AG09309 (cell line): Measurements from ENCODE around the gene NIN.
"Not testable (repeated sequence)": the region's sequence is repeated elsewhere in the genome, so short reads cannot be mapped to it uniquely, and the experiment has no call there.

ENCODE experiments used
- DNase-seq: peaks from one replicate; pipeline ENCODE4 v3.0.0-alpha.2; 2010; ENCODE audit warnings: low read depth
- H3K4me3 ChIP-seq: 2 replicates; pipeline ENCODE4 v1.5.1; 2011; ENCODE audit warnings: mild to moderate bottlenecking, low read depth, low read length, moderate library complexity; ENCODE audit not compliant: control insufficient read depth
- CTCF ChIP-seq: IDR thresholded peaks from 2 replicates; pipeline ENCODE4 v1.5.1; 2011; ENCODE audit warnings: mild to moderate bottlenecking, low read depth, low read length, inconsistent platforms; ENCODE audit not compliant: insufficient read depth, control insufficient read depth; ENCODE audit errors: missing control alignments

The NIN gene

DNA sequence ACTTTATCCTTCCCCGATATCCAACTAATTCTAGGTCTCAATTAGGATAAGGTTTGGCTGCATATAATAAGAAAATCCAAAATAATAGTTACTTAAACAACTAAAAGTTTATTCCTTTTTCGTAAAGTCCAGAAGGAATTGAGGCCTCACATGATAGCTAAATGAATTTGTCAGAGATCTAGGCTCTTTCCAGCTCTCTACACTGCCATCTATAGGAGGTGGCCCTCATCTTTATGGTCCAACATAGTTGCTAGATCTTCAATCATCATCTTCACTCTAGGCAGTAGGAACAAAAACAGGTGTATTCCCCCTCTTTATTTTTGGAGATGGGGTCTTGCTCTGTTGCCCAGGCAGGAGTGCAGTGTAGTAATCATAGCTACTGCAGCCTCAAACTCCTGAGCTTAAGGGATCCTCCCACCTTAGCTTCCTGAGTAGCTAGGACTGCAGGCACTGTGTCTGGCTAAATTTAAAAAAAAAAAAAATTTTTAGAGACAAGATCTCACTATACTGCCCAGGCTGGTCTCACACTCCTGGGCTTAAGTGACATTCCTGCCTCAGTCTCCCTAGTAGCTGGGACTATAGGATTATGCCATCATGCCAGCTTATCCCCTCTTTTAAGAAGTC is 116.4 kb downstream of the NIN start:
- H3K4me3 ChIP-seq: no peak overlapping the region
- peak; percentile 61 for TF ChIP-seq CTCF
- no peak for DNase-seq

DNA sequence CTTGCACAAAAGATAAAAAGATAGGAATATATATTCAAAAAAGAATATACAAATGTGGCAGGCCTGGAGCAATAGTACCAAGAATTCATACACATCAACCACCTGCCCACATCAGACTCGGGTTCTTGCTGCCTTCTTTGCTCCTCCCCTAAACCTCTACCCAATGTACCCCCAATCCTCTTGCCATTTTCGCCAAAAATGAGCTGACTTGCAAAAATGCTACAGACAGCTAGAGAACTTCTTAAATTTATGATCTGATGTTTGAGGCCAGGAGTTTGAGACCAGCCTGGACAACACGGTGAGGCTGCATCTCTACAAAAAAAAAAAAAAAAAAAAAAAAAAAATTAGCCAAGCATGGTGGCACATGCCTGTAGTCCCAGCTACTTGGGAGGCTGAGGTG is 119.9 kb downstream of the NIN start:
- TF ChIP-seq CTCF: no peak
- H3K4me3 ChIP-seq: no peak overlapping the region
- no peak for DNase-seq

DNA sequence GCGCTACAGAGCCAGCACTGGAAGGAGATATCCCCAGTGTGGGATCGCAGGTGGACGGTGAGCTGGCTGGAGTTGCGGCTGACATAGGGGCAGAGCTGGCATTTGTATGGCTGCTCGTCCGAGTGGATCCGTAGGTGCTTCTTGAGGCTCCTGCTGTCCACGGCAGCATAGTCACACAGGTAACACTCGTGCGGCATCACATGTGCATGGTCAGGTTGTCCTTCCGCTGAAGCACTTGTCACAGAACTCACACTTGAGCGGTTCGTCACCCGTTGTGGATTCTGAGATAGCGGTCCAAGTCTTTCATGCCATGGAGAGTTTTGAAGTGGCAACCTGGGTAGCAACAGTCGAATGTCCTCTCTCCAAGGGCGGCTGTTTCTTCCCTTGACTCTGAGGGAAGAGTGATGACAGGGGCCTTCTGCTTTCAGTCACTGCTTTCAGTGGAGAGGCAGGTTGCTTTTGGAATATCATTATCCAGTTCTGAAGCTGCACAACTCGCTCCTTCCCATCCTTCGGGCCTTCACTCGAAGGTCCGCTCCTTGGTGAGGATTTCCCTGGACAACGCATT is 125.9 kb downstream of the NIN start:
- no peak for DNase-seq
- no peak overlapping the region for H3K4me3 ChIP-seq
- no peak for TF ChIP-seq CTCF

- DNase-seq: no peak
- H3K4me3 ChIP-seq: no peak overlapping the region
- TF ChIP-seq CTCF: no peak
Measured at GRCh38 chr14:50704454-50705010, 126.4 kb downstream of the NIN start.

DNA sequence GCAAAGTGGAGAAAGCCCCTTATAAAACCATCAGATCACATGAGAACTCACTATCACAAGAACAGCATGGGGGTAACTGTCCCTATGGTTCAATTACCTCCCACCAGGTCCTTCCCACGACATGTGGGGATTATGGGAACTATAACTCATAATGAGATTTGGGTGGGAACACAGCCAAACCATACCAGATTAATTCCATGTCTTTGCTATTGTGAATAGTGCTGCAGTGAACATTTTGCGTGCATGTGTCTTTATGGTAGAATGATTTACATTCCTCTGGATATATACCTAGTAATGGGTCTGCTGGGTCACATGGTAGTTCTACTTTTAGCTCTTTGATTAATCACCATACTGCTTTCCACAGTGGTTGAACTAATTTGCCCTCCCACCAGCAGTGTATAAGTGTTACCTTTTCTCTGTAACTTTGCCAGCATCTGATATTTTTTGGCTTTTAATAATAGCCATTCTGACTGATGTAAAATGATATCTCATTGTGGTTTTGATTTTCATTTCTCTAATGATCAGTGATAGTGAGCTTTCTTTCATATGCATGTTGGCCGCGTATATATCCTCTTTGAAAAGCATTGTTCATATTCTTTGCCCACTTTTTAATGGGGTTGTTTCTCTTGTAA is 133.2 kb downstream of the NIN start:
- DNase-seq: peak; percentile 31
- TF ChIP-seq CTCF: no peak
- H3K4me3 ChIP-seq: no peak overlapping the region

GRCh38 chr14:50694260-50694659 is 136.7 kb downstream of the NIN start:
- H3K4me3 ChIP-seq, DNase-seq: not testable (repeated sequence)

DNA sequence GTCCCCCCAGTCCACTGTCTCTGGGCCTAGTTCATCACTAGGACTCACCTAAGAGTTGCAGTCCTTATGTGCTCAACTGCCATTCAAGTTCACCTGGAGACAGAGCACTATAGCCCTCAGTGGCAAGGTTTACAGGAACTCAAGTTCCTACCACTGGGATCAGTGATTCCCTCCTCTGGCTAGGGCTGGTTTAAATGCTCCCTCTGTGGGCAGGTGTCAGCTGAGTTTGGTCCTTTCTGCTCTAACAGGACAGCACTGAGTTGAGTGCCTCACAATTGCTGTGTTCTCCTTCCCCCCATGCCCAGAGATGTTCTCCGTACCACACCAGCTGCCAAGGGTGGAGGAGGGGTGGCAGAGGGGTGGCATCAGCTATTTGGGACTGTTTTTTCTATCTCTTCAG is 142.1 kb downstream of the NIN start:
- no peak overlapping the region for H3K4me3 ChIP-seq
- DNase-seq: no peak
- no peak for TF ChIP-seq CTCF
